ENCODE measurements around the gene CCM2L.

Gene CCM2L

GRCh38 chr20:32017711-32018251, 7.5 kb downstream of the CCM2L start:
- Mint-ChIP-seq H3K9me3 (no peaks in the 10 kb centered on the region), H3K4me3 (peak overlapping the region; percentile 90), H3K27ac (no peak overlapping the region), H3K27me3 (ENCODE audit: low read depth, poor library complexity) (peaks cover 55% of the 10 kb centered on the region), H3K36me3 (ENCODE audit: low read depth) (no peaks in the 10 kb centered on the region), H3K4me1 (peaks cover 34% of the 10 kb centered on the region)
- DNase-seq = peak; percentile 65
- TF ChIP-seq, protein P1, sequence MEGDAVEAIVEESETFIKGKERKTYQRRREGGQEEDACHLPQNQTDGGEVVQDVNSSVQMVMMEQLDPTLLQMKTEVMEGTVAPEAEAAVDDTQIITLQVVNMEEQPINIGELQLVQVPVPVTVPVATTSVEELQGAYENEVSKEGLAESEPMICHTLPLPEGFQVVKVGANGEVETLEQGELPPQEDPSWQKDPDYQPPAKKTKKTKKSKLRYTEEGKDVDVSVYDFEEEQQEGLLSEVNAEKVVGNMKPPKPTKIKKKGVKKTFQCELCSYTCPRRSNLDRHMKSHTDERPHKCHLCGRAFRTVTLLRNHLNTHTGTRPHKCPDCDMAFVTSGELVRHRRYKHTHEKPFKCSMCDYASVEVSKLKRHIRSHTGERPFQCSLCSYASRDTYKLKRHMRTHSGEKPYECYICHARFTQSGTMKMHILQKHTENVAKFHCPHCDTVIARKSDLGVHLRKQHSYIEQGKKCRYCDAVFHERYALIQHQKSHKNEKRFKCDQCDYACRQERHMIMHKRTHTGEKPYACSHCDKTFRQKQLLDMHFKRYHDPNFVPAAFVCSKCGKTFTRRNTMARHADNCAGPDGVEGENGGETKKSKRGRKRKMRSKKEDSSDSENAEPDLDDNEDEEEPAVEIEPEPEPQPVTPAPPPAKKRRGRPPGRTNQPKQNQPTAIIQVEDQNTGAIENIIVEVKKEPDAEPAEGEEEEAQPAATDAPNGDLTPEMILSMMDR (IDR thresholded peaks at IDR 0.05) = no peak

DNA sequence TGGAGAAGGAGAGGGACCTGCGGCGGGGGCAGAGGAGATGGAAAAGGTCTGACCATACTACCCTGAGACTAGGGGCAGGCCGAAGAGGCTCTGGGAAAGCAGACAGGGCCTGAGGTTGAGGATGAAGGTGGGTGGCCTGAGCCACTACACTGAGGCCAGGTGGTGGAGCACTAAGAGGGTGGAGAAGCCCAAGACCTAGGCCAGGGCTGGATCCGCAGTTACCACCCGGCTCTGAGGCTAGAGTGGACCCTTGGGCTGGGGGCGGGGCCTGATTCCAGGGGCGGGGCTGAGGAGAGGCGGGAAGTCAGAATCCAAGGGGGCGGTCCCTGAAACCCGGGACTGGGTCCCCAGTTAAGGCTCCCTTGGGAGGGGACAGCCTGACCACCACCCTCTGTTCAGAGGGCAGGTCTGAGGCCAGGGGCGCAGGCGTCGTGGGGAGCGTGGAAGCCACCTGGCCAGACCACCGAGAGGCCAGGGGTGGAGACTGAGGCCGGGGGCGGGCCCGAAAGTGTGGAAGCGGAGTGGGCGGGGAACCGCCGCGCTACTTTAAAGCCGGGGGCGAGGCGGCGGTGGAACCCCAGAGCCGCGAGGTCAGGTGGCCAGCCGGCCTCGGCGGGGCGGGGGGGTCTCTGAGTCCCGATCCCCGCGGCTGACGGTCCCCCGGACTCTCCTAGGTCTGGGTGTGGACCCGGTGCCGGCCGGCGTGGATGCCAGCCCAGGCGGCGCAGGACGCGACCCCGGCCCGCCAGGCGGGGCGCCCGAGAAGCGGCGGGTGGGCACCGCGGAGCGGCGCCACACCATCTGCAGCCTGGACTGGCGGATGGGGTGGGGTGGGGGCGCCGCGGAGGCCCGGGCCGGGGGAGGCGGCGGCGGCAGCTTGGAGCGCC, 8.3 kb downstream of the CCM2L start:
- H3K27me3 Mint-ChIP-seq (ENCODE audit: low read depth, poor library complexity) = peaks cover 55% of the 10 kb centered on the region
- TF ChIP-seq, protein P1 (IDR thresholded peaks at IDR 0.05) = no peak
- no peaks in the 10 kb centered on the region for H3K9me3 Mint-ChIP-seq
- peaks cover 34% of the 10 kb centered on the region for H3K4me1 Mint-ChIP-seq
- DNase-seq = peak; percentile 94
- peak overlapping the region; percentile 75 for H3K27ac Mint-ChIP-seq
- H3K36me3 Mint-ChIP-seq (ENCODE audit: low read depth) = no peaks in the 10 kb centered on the region
- peak overlapping the region; percentile 90 for H3K4me3 Mint-ChIP-seq

DNA sequence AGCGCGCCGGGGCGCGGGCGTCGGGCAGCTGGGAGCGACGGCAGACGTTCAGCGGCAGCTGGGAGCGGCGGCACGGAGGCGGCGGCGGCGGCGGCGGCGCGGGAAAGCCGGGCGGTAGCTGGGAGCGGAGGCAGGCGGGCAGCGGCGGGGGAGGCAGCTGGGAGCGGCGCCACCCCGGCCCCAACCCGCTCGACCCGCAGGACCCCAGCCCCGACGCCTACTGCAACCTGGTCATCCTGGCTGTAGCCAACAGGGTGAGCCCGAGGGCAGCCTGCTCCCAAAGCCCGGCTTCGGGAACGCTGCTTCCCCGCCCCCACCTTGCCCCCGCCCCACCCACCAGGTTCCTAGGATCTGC, 8.9 kb downstream of the CCM2L start:
- Mint-ChIP-seq H3K4me3 (peak overlapping the region; percentile 86), H3K27me3 (ENCODE audit: low read depth, poor library complexity) (peaks cover 58% of the 10 kb centered on the region), H3K4me1 (peaks cover 34% of the 10 kb centered on the region), H3K36me3 (ENCODE audit: low read depth) (no peaks in the 10 kb centered on the region), H3K27ac (no peak overlapping the region), H3K9me3 (no peaks in the 10 kb centered on the region)
- peak; percentile 69 for DNase-seq
- TF ChIP-seq, protein P1 (IDR thresholded peaks at IDR 0.05) = no peak

DNA sequence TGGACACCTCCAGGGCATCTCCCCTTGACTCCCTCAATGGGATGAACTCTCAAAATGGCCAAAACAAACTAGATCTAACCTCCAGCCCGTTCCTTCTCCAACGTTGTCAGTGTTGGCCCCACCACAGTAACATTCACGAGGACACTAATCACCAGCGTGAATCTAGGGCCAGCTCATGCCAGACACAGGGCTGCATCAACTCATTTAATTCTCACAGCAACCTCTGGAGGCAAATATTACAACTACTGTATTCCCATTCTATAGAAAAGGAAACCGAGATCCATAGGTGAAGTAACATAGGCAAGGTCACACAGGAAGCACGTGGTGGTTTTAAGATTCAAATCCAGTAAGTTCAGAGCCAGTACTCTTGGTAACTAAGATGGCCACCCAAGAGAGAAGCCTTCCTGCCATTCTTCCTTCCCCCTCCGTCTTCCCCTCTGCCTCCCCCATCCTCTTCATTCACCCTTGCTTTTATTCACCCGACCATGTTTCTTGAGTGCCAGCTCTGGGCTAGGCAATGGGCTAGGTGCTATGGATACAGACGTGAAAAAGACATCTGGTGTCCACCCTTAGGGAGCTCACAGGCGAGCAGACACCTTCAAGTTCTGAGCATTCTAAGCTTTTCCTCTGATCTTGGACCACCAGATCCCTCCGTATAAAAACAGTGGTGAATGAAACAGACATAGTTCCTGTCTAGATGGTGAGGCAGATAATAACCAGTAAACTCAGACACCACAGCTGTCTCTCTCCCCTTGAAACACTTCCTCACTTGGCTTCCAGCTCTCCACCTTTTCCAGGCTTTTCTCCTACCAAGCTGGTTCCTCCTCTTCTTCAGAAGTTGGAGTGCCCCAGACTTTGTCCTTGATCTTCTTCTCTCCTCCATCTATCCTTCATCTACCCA, 9.6 kb downstream of the CCM2L start:
- DNase-seq = no peak
- Mint-ChIP-seq H3K4me3 (peak overlapping the region; percentile 86), H3K27ac (no peak overlapping the region), H3K27me3 (ENCODE audit: low read depth, poor library complexity) (peaks cover 58% of the 10 kb centered on the region), H3K9me3 (no peaks in the 10 kb centered on the region), H3K4me1 (peaks cover 34% of the 10 kb centered on the region), H3K36me3 (ENCODE audit: low read depth) (no peaks in the 10 kb centered on the region)
- TF ChIP-seq, protein P1 (IDR thresholded peaks at IDR 0.05) = no peak

GRCh38 chr20:32021091-32021490, 10.9 kb downstream of the CCM2L start:
- TF ChIP-seq, protein P1 (IDR thresholded peaks at IDR 0.05) = no peak
- H3K27me3 Mint-ChIP-seq (ENCODE audit: low read depth, poor library complexity) = peaks cover 48% of the 10 kb centered on the region

More at GRCh38 chr20:32021091-32021490, 10.9 kb downstream of the CCM2L start:
- H3K36me3 Mint-ChIP-seq (ENCODE audit: low read depth) = no peaks in the 10 kb centered on the region
- DNase-seq = no peak
- peaks cover 29% of the 10 kb centered on the region for H3K4me1 Mint-ChIP-seq
- H3K4me3 Mint-ChIP-seq = peak overlapping the region; percentile 69
- H3K27ac Mint-ChIP-seq = no peak overlapping the region
- no peaks in the 10 kb centered on the region for H3K9me3 Mint-ChIP-seq
